Measurements from ENCODE around the gene IFT80.
"Not testable (repeated sequence)": the region's sequence is repeated elsewhere in the genome, so short reads cannot be mapped to it uniquely, and the experiment has no call there.

IFT80 gene

GRCh38 chr3:160257606-160258005, 141.4 kb downstream of the IFT80 start:
- DNase-seq: no peak

- DNase-seq: no peak
Observed at GRCh38 chr3:160253298-160253697, 145.7 kb downstream of the IFT80 start.

- no peak for DNase-seq
Observed at GRCh38 chr3:160247766-160248165, 151.3 kb downstream of the IFT80 start.

GRCh38 chr3:160245261-160245800, 153.7 kb downstream of the IFT80 start:
- no peak for DNase-seq

- not testable (repeated sequence) for DNase-seq
Observed at GRCh38 chr3:160240719-160241118, 158.3 kb downstream of the IFT80 start.

- DNase-seq: no peak
Observed at GRCh38 chr3:160232014-160232413, 167.0 kb downstream of the IFT80 start.

GRCh38 chr3:160227419-160227818, 171.6 kb downstream of the IFT80 start:
- no peak for DNase-seq

GRCh38 chr3:160226026-160226907, 172.8 kb downstream of the IFT80 start:
- no peak for DNase-seq

- DNase-seq: peak; percentile 8
Observed at GRCh38 chr3:160225176-160226025, 173.6 kb downstream of the IFT80 start, which contains the start of gene C3orf80. TSS of gene C3orf80 (plus strand) at chr3:160225422. CDS start at chr3:160225636, 214 bp downstream.

- DNase-seq: no peak
Observed at GRCh38 chr3:160224811-160225175, 174.2 kb downstream of the IFT80 start.

GRCh38 chr3:160224256-160224655, 174.8 kb downstream of the IFT80 start:
- DNase-seq: no peak

GRCh38 chr3:160221019-160221418, 178.0 kb downstream of the IFT80 start:
- DNase-seq: no peak

GRCh38 chr3:160220038-160220437, 179.0 kb downstream of the IFT80 start:
- no peak for DNase-seq

GRCh38 chr3:160218136-160218535, 180.9 kb downstream of the IFT80 start:
- DNase-seq: no peak

GRCh38 chr3:160217675-160218074, 181.3 kb downstream of the IFT80 start:
- no peak for DNase-seq

- no peak for DNase-seq
Observed at GRCh38 chr3:160213191-160213590, 185.8 kb downstream of the IFT80 start.

- no peak for DNase-seq
Observed at GRCh38 chr3:160210799-160211221, 188.2 kb downstream of the IFT80 start.

GRCh38 chr3:160210341-160210740, 188.7 kb downstream of the IFT80 start:
- DNase-seq: no peak

All from NCI-H2029 (cell line).